SK-N-SH treated with all-trans-retinoic acid at 6 μM for 48 hours (cell line): ENCODE results near the gene ATOH8.
A peak's percentile ranks its signal among the peaks of the same experiment; 100 is the strongest.

Experiments
- ATAC-seq: fragments of 200-7000 bp; cut with Tn5 transposase; 3 replicates; pipeline ENCODE4 v1.9.1; 2020; ENCODE audit warnings: mild to moderate bottlenecking, moderate library complexity
- ARNTL ChIP-seq: fragments of 450-650 bp; formaldehyde crosslinking; IDR thresholded peaks from 2 replicates; pipeline ENCODE4 v1.5.0; 2020; ENCODE audit warnings: low read depth, mild to moderate bottlenecking, moderate library complexity, borderline replicate concordance
- BACH2 ChIP-seq: fragments of 250-450 bp; sonication (Bioruptor Pico); IDR thresholded peaks from 2 replicates; pipeline ENCODE4 v1.9.0; 2021; ENCODE audit warnings: mild to moderate bottlenecking, borderline replicate concordance
- CREB5 ChIP-seq: fragments of 250-450 bp; sonication (Bioruptor Pico); IDR thresholded peaks from 2 replicates; pipeline ENCODE4 v1.5.1; 2020; ENCODE audit warnings: low read depth, mild to moderate bottlenecking, moderate library complexity
- CSDC2 ChIP-seq: fragments of 250-450 bp; sonication (Bioruptor Pico); IDR thresholded peaks from 2 replicates; pipeline ENCODE4 v1.5.0; 2020; ENCODE audit warnings: mild to moderate bottlenecking, moderate library complexity
- GLIS3 ChIP-seq: fragments of 250-450 bp; sonication (Bioruptor Pico); IDR thresholded peaks from 2 replicates; pipeline ENCODE4 v1.5.0; 2020; ENCODE audit warnings: mild to moderate bottlenecking, moderate library complexity
- ISL1 ChIP-seq: fragments of 250-450 bp; sonication (Bioruptor Pico); IDR thresholded peaks from 2 replicates; pipeline ENCODE4 v2.1.2; 2022; ENCODE audit warnings: mild to moderate bottlenecking, moderate library complexity
- OSR1 ChIP-seq: fragments of 250-450 bp; sonication (Bioruptor Pico); IDR thresholded peaks from 2 replicates; pipeline ENCODE4 v1.8.0; 2022; ENCODE audit warnings: moderate library complexity, mild to moderate bottlenecking, inconsistent platforms
- PPARA ChIP-seq: fragments of 250-450 bp; sonication (Bioruptor Pico); IDR thresholded peaks from 2 replicates; pipeline ENCODE4 v1.5.0; 2020; ENCODE audit warnings: mild to moderate bottlenecking, borderline replicate concordance
- RARB ChIP-seq: fragments of 250-450 bp; sonication (Bioruptor Pico); IDR thresholded peaks from 2 replicates; pipeline ENCODE4 v1.8.0; 2021; ENCODE audit warnings: mild to moderate bottlenecking, moderate library complexity
- SNAI2 ChIP-seq: fragments of 250-450 bp; sonication (Bioruptor Pico); IDR thresholded peaks from 2 replicates; pipeline ENCODE4 v1.5.0; 2020; ENCODE audit warnings: mild to moderate bottlenecking, moderate library complexity
- TCF4 ChIP-seq: fragments of 250-450 bp; sonication (Bioruptor Pico); IDR thresholded peaks from 2 replicates; pipeline ENCODE4 v1.8.0; 2021; ENCODE audit warnings: mild to moderate bottlenecking, moderate library complexity, borderline replicate concordance
- ZC3H10 ChIP-seq: fragments of 250-450 bp; sonication (Bioruptor Pico); IDR thresholded peaks from 2 replicates; pipeline ENCODE4 v1.5.1; 2021; ENCODE audit warnings: mild to moderate bottlenecking, moderate library complexity
- ZFP3 ChIP-seq: fragments of 250-450 bp; sonication (Bioruptor Pico); IDR thresholded peaks from 2 replicates; pipeline ENCODE4 v1.5.0; 2020; ENCODE audit warnings: mild to moderate bottlenecking, moderate library complexity
- ZFP30 ChIP-seq: fragments of 450-650 bp; formaldehyde crosslinking; IDR thresholded peaks from 2 replicates; pipeline ENCODE4 v1.5.0; 2022; ENCODE audit warnings: mild to moderate bottlenecking, moderate library complexity
- ZNF565 ChIP-seq: fragments of 450-650 bp; formaldehyde crosslinking; conservative IDR thresholded peaks from 2 replicates; pipeline ENCODE4 v1.5.0; 2020; ENCODE audit warnings: low read depth, mild to moderate bottlenecking, moderate library complexity
- ZNF70 ChIP-seq: fragments of 450-650 bp; formaldehyde crosslinking; IDR thresholded peaks from 2 replicates; pipeline ENCODE4 v1.5.0; 2020; ENCODE audit warnings: mild to moderate bottlenecking, moderate library complexity
- ZNF8 ChIP-seq: fragments of 450-650 bp; formaldehyde crosslinking; IDR thresholded peaks from 2 replicates; pipeline ENCODE4 v1.5.0; 2020; ENCODE audit warnings: mild to moderate bottlenecking, moderate library complexity
- TF ChIP-seq, protein P1 (sequence below): fragments of 250-450 bp; sonication (Bioruptor Pico); IDR thresholded peaks from 2 replicates; pipeline ENCODE4 v1.5.0; 2020; ENCODE audit warnings: mild to moderate bottlenecking, moderate library complexity
- TF ChIP-seq, protein P2 (sequence below): fragments of 250-450 bp; sonication (Bioruptor Pico); IDR thresholded peaks from 2 replicates; pipeline ENCODE4 v1.5.1; 2021; ENCODE audit warnings: mild to moderate bottlenecking, moderate library complexity
- TF ChIP-seq, protein P3 (sequence below): fragments of 250-450 bp; sonication (Bioruptor Pico); IDR thresholded peaks from 2 replicates; pipeline ENCODE4 v1.8.0; 2020; ENCODE audit warnings: mild to moderate bottlenecking, moderate library complexity, borderline replicate concordance

The ATOH8 gene

GRCh38 chr2:85769236-85769982 is 15.6 kb downstream of the ATOH8 start:
- TF ChIP-seq, protein P1, sequence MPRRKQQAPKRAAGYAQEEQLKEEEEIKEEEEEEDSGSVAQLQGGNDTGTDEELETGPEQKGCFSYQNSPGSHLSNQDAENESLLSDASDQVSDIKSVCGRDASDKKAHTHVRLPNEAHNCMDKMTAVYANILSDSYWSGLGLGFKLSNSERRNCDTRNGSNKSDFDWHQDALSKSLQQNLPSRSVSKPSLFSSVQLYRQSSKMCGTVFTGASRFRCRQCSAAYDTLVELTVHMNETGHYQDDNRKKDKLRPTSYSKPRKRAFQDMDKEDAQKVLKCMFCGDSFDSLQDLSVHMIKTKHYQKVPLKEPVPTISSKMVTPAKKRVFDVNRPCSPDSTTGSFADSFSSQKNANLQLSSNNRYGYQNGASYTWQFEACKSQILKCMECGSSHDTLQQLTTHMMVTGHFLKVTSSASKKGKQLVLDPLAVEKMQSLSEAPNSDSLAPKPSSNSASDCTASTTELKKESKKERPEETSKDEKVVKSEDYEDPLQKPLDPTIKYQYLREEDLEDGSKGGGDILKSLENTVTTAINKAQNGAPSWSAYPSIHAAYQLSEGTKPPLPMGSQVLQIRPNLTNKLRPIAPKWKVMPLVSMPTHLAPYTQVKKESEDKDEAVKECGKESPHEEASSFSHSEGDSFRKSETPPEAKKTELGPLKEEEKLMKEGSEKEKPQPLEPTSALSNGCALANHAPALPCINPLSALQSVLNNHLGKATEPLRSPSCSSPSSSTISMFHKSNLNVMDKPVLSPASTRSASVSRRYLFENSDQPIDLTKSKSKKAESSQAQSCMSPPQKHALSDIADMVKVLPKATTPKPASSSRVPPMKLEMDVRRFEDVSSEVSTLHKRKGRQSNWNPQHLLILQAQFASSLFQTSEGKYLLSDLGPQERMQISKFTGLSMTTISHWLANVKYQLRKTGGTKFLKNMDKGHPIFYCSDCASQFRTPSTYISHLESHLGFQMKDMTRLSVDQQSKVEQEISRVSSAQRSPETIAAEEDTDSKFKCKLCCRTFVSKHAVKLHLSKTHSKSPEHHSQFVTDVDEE (CRISPR knock-in tag) = no peak
- TF ChIP-seq ISL1 (no peak), ZC3H10 (CRISPR knock-in tag) (no peak), ZNF8 (no peak), TCF4 (no peak), ZFP30 (CRISPR knock-in tag) (no peak), SNAI2 (CRISPR knock-in tag) (no peak), ZNF70 (CRISPR knock-in tag) (no peak), CREB5 (CRISPR knock-in tag) (no peak), GLIS3 (no peak), ZFP3 (CRISPR knock-in tag) (no peak), OSR1 (no peak), CSDC2 (CRISPR knock-in tag) (no peak)

GRCh38 chr2:85769983-85770362 is 16.2 kb downstream of the ATOH8 start:
- ATAC-seq = no peak
- TF ChIP-seq ZFP30 (CRISPR knock-in tag) (no peak), ARNTL (CRISPR knock-in tag) (no peak), OSR1 (no peak), PPARA (no peak), ZFP3 (CRISPR knock-in tag) (no peak), ISL1 (no peak), ZNF565 (CRISPR knock-in tag) (no peak), ZC3H10 (CRISPR knock-in tag) (no peak), BACH2 (CRISPR knock-in tag) (no peak), ZNF8 (no peak)
- TF ChIP-seq, protein P1 (CRISPR knock-in tag) = no peak
- TF ChIP-seq, protein P2, sequence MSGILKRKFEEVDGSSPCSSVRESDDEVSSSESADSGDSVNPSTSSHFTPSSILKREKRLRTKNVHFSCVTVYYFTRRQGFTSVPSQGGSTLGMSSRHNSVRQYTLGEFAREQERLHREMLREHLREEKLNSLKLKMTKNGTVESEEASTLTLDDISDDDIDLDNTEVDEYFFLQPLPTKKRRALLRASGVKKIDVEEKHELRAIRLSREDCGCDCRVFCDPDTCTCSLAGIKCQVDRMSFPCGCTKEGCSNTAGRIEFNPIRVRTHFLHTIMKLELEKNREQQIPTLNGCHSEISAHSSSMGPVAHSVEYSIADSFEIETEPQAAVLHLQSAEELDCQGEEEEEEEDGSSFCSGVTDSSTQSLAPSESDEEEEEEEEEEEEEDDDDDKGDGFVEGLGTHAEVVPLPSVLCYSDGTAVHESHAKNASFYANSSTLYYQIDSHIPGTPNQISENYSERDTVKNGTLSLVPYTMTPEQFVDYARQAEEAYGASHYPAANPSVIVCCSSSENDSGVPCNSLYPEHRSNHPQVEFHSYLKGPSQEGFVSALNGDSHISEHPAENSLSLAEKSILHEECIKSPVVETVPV = no peak

More at GRCh38 chr2:85769236-85769982, 15.6 kb downstream of the ATOH8 start:
- ATAC-seq = peak; percentile 11; the same call in 2 of the 3 replicates

DNA sequence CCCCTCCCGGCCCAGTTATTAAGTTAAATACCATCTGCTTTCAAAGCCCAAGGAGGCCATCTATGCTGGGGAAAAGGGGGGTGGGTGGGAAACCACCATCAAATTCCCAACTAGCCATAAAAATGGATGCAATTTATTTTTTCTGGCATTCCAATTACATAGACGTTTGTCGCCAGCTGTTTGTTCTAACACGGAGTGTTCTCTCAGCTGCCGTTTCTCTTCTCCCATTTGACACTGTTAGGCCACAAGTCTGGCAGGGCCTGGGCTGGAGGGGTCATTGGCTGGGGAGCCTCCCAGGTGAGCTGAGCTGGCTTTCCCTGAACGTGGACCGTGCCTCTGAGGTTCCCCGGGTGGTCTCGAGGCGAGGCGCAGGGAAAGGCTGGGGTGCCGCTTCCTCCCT is 16.6 kb downstream of the ATOH8 start:
- ATAC-seq = no peak
- TF ChIP-seq, protein P3, sequence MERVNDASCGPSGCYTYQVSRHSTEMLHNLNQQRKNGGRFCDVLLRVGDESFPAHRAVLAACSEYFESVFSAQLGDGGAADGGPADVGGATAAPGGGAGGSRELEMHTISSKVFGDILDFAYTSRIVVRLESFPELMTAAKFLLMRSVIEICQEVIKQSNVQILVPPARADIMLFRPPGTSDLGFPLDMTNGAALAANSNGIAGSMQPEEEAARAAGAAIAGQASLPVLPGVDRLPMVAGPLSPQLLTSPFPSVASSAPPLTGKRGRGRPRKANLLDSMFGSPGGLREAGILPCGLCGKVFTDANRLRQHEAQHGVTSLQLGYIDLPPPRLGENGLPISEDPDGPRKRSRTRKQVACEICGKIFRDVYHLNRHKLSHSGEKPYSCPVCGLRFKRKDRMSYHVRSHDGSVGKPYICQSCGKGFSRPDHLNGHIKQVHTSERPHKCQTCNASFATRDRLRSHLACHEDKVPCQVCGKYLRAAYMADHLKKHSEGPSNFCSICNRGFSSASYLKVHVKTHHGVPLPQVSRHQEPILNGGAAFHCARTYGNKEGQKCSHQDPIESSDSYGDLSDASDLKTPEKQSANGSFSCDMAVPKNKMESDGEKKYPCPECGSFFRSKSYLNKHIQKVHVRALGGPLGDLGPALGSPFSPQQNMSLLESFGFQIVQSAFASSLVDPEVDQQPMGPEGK = no peak
- no peak for TF ChIP-seq ISL1
- TF ChIP-seq ARNTL (CRISPR knock-in tag) = no peak
- TF ChIP-seq, protein P1 (CRISPR knock-in tag) = no peak
- TF ChIP-seq, protein P2 = no peak
- TF ChIP-seq PPARA = no peak
- no peak for TF ChIP-seq RARB
- no peak for TF ChIP-seq GLIS3
- no peak for TF ChIP-seq CREB5 (CRISPR knock-in tag)
- no peak for TF ChIP-seq BACH2 (CRISPR knock-in tag)
- no peak for TF ChIP-seq ZNF70 (CRISPR knock-in tag)
